ENCODE data around the gene MLNR.
A peak's percentile ranks its signal among the peaks of the same experiment; 100 is the strongest.

The MLNR gene

GRCh38 chr13:49234741-49235140 lies 14.6 kb downstream of the MLNR start:
- DNase-seq: no peak

- no peak for DNase-seq
These were observed 15.8 kb downstream of the MLNR start for GRCh38 chr13:49235856-49236431.

- no peak for DNase-seq
These were observed 18.5 kb downstream of the MLNR start for GRCh38 chr13:49238621-49239020.

- no peak for DNase-seq
These were observed 19.9 kb downstream of the MLNR start for GRCh38 chr13:49240017-49240416.

GRCh38 chr13:49241296-49241695 lies 21.2 kb downstream of the MLNR start:
- DNase-seq: no peak

- DNase-seq: no peak
These were observed 25.0 kb downstream of the MLNR start for GRCh38 chr13:49245101-49245500.

GRCh38 chr13:49246850-49247642 lies 26.9 kb downstream of the MLNR start:
- DNase-seq: no peak

- DNase-seq: peak; percentile 66
These were observed 27.8 kb downstream of the MLNR start, which contains the start of gene CDADC1 for GRCh38 chr13:49247643-49248621. CDADC1 (plus strand) TSS chr13:49247925; CDS start chr13:49248038, 113 bp downstream.

GRCh38 chr13:49248622-49249002 lies 28.5 kb downstream of the MLNR start:
- DNase-seq: no peak

- no peak for DNase-seq
These were observed 31.2 kb downstream of the MLNR start for GRCh38 chr13:49251326-49251725.

GRCh38 chr13:49253310-49253709 lies 33.2 kb downstream of the MLNR start:
- DNase-seq: no peak

- DNase-seq: no peak
These were observed 33.9 kb downstream of the MLNR start for GRCh38 chr13:49254007-49254406.

GRCh38 chr13:49256841-49257240 lies 36.7 kb downstream of the MLNR start:
- no peak for DNase-seq

GRCh38 chr13:49258089-49258796 lies 38.1 kb downstream of the MLNR start:
- no peak for DNase-seq

GRCh38 chr13:49259586-49259985 lies 39.4 kb downstream of the MLNR start:
- DNase-seq: no peak

- no peak for DNase-seq
These were observed 42.5 kb downstream of the MLNR start for GRCh38 chr13:49262634-49263033.

GRCh38 chr13:49265822-49266221 lies 45.7 kb downstream of the MLNR start:
- DNase-seq: no peak

- no peak for DNase-seq
These were observed 51.1 kb downstream of the MLNR start for GRCh38 chr13:49271264-49271663.

Measured in NCI-H187 treated with DMSO at 0.1 percent for 48 hours (cell line).